HepG2 (cell line): ENCODE measurements around the gene SLC41A3. TPM values are rescaled to one million over a fixed set of nuclear protein-coding genes. Genes with fewer than 3 reads are reported as not detected.

Experiments
- EED ChIP-seq: sonication (generic); formaldehyde crosslinking; IDR thresholded peaks from 2 replicates; pipeline ENCODE4 v1.5.0; 2020; ENCODE audit warnings: mild to moderate bottlenecking, missing genetic modification reagents
- EZH2 ChIP-seq: conservative IDR thresholded peaks from 2 replicates; pipeline ENCODE4 v1.6.1; 2012; ENCODE audit warnings: mild to moderate bottlenecking, low read depth, low read length, moderate library complexity
- FOXM1 ChIP-seq: sonication (generic); formaldehyde crosslinking; IDR thresholded peaks from 2 replicates; pipeline ENCODE4 v1.5.0; 2020; ENCODE audit warnings: missing genetic modification reagents
- HOXD1 ChIP-seq: sonication (generic); formaldehyde crosslinking; IDR thresholded peaks from 2 replicates; pipeline ENCODE4 v1.5.0; 2020; ENCODE audit warnings: missing genetic modification reagents
- JARID2 ChIP-seq: sonication (generic); formaldehyde crosslinking; IDR thresholded peaks from 2 replicates; pipeline ENCODE4 v1.8.1; 2023; ENCODE audit warnings: missing genetic modification reagents, inconsistent platforms; ENCODE audit not compliant: insufficient replicate concordance
- JUND ChIP-seq: sonication (generic); formaldehyde crosslinking; IDR thresholded peaks from 2 replicates; pipeline ENCODE4 v1.8.0; 2022; ENCODE audit warnings: mild to moderate bottlenecking, missing genetic modification reagents
- NR2C2 ChIP-seq: sonication (generic); formaldehyde crosslinking; IDR thresholded peaks from 2 replicates; pipeline ENCODE4 v1.4.0; 2020; ENCODE audit warnings: missing genetic modification reagents, mild to moderate bottlenecking, moderate library complexity, borderline replicate concordance
- PHF5A ChIP-seq: IDR thresholded peaks from one replicate; pipeline ENCODE4 v1.6.1; 2018; ENCODE audit warnings: low read depth, missing genetic modification reagents; ENCODE audit not compliant: unreplicated experiment
- SMAD1 ChIP-seq: sonication (generic); formaldehyde crosslinking; IDR thresholded peaks from 2 replicates; pipeline ENCODE4 v1.4.0; 2020; ENCODE audit warnings: missing genetic modification reagents, low read depth, mild to moderate bottlenecking, borderline replicate concordance
- SRSF4 ChIP-seq: fragments of 200-400 bp; formaldehyde crosslinking; IDR thresholded peaks from one replicate; pipeline ENCODE4 v1.6.1; 2018; ENCODE audit warnings: mild to moderate bottlenecking, low read depth, low read length, moderate library complexity; ENCODE audit not compliant: poor library complexity, severe bottlenecking
- SUZ12 ChIP-seq: fragments of 150-350 bp; IDR thresholded peaks from 2 replicates; pipeline ENCODE4 v1.6.1; 2014; ENCODE audit warnings: low read depth, low read length
- TRIM24 ChIP-seq: sonication (generic); formaldehyde crosslinking; IDR thresholded peaks from 2 replicates; pipeline ENCODE4 v1.8.0; 2022; ENCODE audit warnings: mild to moderate bottlenecking, missing genetic modification reagents
- ZFP36 ChIP-seq: fragments of 150-350 bp; IDR thresholded peaks from 2 replicates; pipeline ENCODE4 v1.6.1; 2018; ENCODE audit warnings: borderline replicate concordance, low read length, low read depth; ENCODE audit not compliant: partially characterized antibody
- ZIK1 ChIP-seq: sonication (generic); formaldehyde crosslinking; IDR thresholded peaks from 2 replicates; pipeline ENCODE4 v1.5.0; 2020; ENCODE audit warnings: mild to moderate bottlenecking, low read depth, missing genetic modification reagents, borderline replicate concordance
- ZNF552 ChIP-seq: sonication (generic); formaldehyde crosslinking; IDR thresholded peaks from 2 replicates; pipeline ENCODE4 v1.9.0; 2022; ENCODE audit warnings: missing genetic modification reagents, mild to moderate bottlenecking, borderline replicate concordance
- ZNF747 ChIP-seq: sonication (generic); formaldehyde crosslinking; IDR thresholded peaks from 2 replicates; pipeline ENCODE4 v1.8.1; 2023; ENCODE audit warnings: missing genetic modification reagents, mild to moderate bottlenecking, borderline replicate concordance
- ZNF788 ChIP-seq: sonication (generic); formaldehyde crosslinking; IDR thresholded peaks from 2 replicates; pipeline ENCODE4 v1.5.0; 2020; ENCODE audit warnings: mild to moderate bottlenecking, missing genetic modification reagents, borderline replicate concordance
- ZSCAN12 ChIP-seq: sonication (generic); formaldehyde crosslinking; IDR thresholded peaks from 2 replicates; pipeline ENCODE4 v1.9.0; 2021; ENCODE audit warnings: mild to moderate bottlenecking, missing genetic modification reagents
- polyA plus RNA-seq, 8 experiments: library from polyadenylated mRNA; depleted of rRNA in 3 of 8; stranded (reverse) in 7 of 8; unstranded in 1 of 8; fragments of >200 nt; fragmentation: Illumina TruSeq in 4 of 8; extraction: Trizol in 4 of 8; gene quantifications; 2 replicates each; pipeline versions ENCODE4 v1.2.1 to v1.2.3, GENCODE V29; 2011 to 2016; ENCODE audit warnings: low read depth in 4 of 8, missing spikeins in 1 of 8, mixed read lengths in 1 of 8; ENCODE audit not compliant: insufficient read depth in 1 of 8
- total RNA-seq, 5 experiments: library from RNA; depleted of rRNA; stranded (reverse); fragments of >200 nt; fragmentation: Illumina TruSeq; extraction: Trizol; gene quantifications; 2 replicates each; pipeline ENCODE4 v1.2.3, GENCODE V29; 2016; ENCODE audit warnings: low read depth in 1 of 5
- TF ChIP-seq, protein P1 (sequence below): sonication (generic); formaldehyde crosslinking; IDR thresholded peaks from 2 replicates; pipeline ENCODE4 v1.5.1; 2020; ENCODE audit warnings: mild to moderate bottlenecking, missing genetic modification reagents, borderline replicate concordance
- TF ChIP-seq, protein P2 (sequence below): sonication (generic); formaldehyde crosslinking; IDR thresholded peaks from 2 replicates; pipeline ENCODE4 v1.4.0; 2020; ENCODE audit warnings: low read depth, mild to moderate bottlenecking, missing genetic modification reagents
- TF ChIP-seq, protein P3 (sequence below): sonication (generic); formaldehyde crosslinking; IDR thresholded peaks from 2 replicates; pipeline ENCODE4 v1.4.0; 2020; ENCODE audit warnings: mild to moderate bottlenecking, missing genetic modification reagents
- TF ChIP-seq, protein P4 (sequence below): sonication (generic); formaldehyde crosslinking; IDR thresholded peaks from 2 replicates; pipeline ENCODE4 v1.4.0; 2020; ENCODE audit warnings: missing genetic modification reagents
- TF ChIP-seq, protein P5 (sequence below): sonication (generic); formaldehyde crosslinking; IDR thresholded peaks from 2 replicates; pipeline ENCODE4 v1.5.0; 2020; ENCODE audit warnings: missing genetic modification reagents, mild to moderate bottlenecking, borderline replicate concordance

The SLC41A3 gene
- total and polyA plus RNA-seq, 2 of the 13 experiments (the other 11 are each of a cell fraction or from before 2014, with no cell fraction given) = 26.0 to 71.1 TPM

DNA sequence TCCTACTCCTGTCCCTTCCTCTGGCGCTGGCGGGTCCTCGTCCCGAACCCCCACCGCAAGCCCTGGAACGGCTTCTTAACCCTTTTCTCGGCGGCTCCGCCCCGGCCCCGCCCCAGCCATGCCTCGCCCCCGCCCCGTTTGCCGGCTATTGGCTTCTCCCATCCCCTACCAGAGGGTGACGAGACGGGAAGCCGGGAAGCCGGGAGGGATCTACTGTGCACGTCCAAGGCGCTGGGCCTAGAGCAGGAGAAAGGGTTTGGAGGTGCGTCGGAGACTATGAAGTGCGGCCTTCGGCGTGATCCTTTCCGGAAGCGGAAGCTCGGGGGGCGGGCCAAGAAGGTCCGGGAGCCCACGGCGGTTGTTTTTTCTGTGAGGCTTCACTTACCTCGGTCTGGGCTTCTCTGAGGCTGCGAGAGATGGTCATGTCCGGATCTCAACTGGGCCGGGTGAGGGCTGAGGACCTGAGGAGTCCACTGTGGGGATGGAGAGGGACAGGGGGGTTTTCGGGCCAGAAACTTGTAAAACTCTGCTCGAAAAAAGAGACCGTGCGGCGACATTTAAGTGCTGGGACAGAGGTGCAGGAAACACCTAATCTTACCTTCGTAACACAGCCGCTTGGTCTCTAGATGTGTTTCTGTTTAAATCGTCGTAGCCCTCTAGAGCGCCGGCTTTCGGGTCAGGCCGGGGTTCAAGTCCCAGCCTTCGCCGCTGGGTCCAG, 93.5 kb downstream of the SLC41A3 start (continued):
- TF ChIP-seq JUND (CRISPR knock-in tag) (no peak), FOXM1 (CRISPR knock-in tag) (no peak), ZSCAN12 (no peak), JARID2 (CRISPR knock-in tag) (no peak), NR2C2 (peak; percentile 63; the same call in 1 of the 2 replicates), SRSF4 (no peak), PHF5A (CRISPR knock-in tag) (no peak), TRIM24 (CRISPR knock-in tag) (no peak), SMAD1 (CRISPR knock-in tag) (no peak), EZH2 (no peak), ZFP36 (no peak), ZNF552 (CRISPR knock-in tag) (no peak), ZNF747 (CRISPR knock-in tag) (no peak), ZNF788 (peak; percentile 56; the same call in 1 of the 2 replicates), HOXD1 (CRISPR knock-in tag) (no peak), ZIK1 (CRISPR knock-in tag) (no peak), SUZ12 (no peak), EED (peak; percentile 65; the same call in 1 of the 2 replicates)
- TF ChIP-seq, protein P1, sequence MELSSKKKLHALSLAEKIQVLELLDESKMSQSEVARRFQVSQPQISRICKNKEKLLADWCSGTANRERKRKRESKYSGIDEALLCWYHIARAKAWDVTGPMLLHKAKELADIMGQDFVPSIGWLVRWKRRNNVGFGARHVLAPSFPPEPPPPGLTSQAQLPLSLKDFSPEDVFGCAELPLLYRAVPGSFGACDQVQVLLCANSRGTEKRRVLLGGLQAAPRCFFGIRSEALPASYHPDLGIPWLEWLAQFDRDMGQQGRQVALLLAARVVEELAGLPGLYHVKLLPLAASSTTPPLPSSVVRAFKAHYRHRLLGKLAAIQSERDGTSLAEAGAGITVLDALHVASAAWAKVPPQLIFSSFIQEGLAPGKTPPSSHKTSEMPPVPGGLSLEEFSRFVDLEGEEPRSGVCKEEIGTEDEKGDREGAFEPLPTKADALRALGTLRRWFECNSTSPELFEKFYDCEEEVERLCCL (CRISPR knock-in tag) = no peak
- TF ChIP-seq, protein P2, sequence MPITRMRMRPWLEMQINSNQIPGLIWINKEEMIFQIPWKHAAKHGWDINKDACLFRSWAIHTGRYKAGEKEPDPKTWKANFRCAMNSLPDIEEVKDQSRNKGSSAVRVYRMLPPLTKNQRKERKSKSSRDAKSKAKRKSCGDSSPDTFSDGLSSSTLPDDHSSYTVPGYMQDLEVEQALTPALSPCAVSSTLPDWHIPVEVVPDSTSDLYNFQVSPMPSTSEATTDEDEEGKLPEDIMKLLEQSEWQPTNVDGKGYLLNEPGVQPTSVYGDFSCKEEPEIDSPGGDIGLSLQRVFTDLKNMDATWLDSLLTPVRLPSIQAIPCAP (CRISPR knock-in tag) = no peak
- TF ChIP-seq, protein P3, sequence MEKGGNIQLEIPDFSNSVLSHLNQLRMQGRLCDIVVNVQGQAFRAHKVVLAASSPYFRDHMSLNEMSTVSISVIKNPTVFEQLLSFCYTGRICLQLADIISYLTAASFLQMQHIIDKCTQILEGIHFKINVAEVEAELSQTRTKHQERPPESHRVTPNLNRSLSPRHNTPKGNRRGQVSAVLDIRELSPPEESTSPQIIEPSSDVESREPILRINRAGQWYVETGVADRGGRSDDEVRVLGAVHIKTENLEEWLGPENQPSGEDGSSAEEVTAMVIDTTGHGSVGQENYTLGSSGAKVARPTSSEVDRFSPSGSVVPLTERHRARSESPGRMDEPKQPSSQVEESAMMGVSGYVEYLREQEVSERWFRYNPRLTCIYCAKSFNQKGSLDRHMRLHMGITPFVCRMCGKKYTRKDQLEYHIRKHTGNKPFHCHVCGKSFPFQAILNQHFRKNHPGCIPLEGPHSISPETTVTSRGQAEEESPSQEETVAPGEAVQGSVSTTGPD (CRISPR knock-in tag) = no peak
- TF ChIP-seq, protein P4, sequence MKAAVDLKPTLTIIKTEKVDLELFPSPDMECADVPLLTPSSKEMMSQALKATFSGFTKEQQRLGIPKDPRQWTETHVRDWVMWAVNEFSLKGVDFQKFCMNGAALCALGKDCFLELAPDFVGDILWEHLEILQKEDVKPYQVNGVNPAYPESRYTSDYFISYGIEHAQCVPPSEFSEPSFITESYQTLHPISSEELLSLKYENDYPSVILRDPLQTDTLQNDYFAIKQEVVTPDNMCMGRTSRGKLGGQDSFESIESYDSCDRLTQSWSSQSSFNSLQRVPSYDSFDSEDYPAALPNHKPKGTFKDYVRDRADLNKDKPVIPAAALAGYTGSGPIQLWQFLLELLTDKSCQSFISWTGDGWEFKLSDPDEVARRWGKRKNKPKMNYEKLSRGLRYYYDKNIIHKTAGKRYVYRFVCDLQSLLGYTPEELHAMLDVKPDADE (CRISPR knock-in tag) = no peak
- TF ChIP-seq, protein P5, sequence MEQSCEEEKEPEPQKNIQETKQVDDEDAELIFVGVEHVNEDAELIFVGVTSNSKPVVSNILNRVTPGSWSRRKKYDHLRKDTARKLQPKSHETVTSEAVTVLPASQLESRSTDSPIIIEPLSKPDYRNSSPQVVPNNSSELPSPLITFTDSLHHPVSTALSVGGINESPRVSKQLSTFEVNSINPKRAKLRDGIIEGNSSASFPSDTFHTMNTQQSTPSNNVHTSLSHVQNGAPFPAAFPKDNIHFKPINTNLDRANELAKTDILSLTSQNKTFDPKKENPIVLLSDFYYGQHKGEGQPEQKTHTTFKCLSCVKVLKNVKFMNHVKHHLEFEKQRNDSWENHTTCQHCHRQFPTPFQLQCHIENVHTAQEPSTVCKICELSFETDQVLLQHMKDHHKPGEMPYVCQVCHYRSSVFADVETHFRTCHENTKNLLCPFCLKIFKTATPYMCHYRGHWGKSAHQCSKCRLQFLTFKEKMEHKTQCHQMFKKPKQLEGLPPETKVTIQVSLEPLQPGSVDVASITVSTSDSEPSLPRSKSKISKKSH = no peak
